Measurements from ENCODE around the gene S100A6. TPM values are rescaled to one million over a fixed set of nuclear protein-coding genes. Genes with fewer than 3 reads are reported as not detected.
"Not testable (repeated sequence)": the region's sequence is repeated elsewhere in the genome, so short reads cannot be mapped to it uniquely, and the experiment has no call there.

S100A6 gene
- total RNA-seq, result 10 to 100 TPM in 5 of 6 experiments, 1 to 10 TPM in 1; 6.6 to 24.0 (median 12.0) TPM
- long read RNA-seq, transcript S100A6-201 (3 exons, 665 nt), result major isoform, 6 of 6 reads
- long read RNA-seq, partial matches to known transcripts, result 0 of 6 reads
- long read RNA-seq, other reads (novel, unspliced or antisense), result 0 of 6 reads

DNA sequence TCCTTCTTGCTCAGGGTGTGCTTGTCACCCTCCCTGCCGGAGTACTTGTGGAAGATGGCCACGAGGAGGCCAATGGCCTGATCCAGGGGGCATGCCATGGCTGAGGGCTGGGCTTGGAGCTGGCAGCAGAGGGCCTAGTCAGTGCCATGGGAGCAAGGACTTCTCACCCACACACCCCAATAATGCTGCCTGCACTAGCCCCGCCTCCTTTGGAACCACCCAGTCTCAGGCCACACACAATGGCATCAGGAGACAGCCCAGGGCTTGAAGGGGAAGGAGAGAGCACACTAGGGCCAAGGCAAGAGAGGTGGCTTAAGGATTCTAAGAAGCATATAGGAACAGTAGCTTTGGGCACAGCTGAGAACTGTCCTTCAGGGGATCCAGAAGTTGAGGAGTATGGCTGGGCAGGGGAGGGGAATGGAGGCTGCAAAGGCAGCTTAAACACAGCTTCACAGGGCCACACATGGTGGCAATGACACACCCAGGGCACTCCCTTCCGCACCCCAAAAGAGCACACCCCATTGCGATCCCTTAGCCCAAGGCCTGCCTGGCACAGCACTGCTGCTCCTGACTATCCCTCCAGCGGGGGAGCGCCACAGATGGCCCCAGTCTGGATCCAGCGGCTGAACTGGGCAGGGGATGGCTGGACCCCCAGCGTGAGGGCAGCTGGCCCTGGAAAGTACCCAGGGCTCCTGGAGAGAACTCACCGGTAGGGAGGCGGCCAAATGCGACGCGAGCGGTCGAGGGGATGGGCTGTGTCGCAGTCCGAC, at the start of gene S100A6:
Gene S100A6, minus strand, starts transcription at position 750 of the 770 bp plus-strand sequence. Its CDS starts 652 bp downstream, at position 98.
- no peak for TF ChIP-seq CTCF (IDR thresholded peaks at IDR 0.05)
- TF ChIP-seq POLR2A (IDR thresholded peaks at IDR 0.05), result no peak
- intact Hi-C loops (cut with DNase I), result no loop called here
- peak within 1 kb of the TSS; percentile 69 to 84 (median 75) for H3K27ac ChIP-seq
- DNase-seq, result no peak
- no peaks in the 10 kb centered on the region for H3K4me1 ChIP-seq
- 0% methylated on average over 1 of the region's 18 CpGs for WGBS (ENCODE audit: insufficient coverage, low coverage, low lambda C conversion rate, missing lambda C conversion rate)
- peak; percentile 36 to 47 (median 40) for ATAC-seq
- H3K27me3 ChIP-seq, result peaks cover 0 to 7% of the 10 kb centered on the region in 2 donors
- H3K36me3 ChIP-seq, result no peaks in the 10 kb centered on the region
- H3K9me3 ChIP-seq, result no peaks in the 10 kb centered on the region
- peak within 1 kb of the TSS; percentile 41 to 49 (median 49) for H3K4me3 ChIP-seq

DNA sequence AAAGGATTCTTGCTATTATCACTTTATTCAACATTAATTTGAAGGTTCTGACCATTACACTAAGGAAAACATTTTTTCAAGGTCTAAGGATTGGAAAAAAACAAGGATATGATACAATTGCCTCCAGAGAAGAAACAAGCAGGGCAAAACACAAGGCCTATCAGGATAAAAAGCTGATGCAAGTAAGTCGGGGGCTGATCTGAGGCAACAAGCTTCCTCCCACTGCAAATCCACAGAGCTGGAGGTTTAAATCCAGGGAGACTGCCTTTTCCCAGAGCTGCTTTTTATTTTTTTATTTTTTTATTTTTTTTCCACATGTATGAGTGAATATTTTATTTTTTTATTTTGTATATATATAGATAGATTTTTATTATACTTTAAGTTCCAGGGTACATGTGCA, 49.2 kb upstream of the S100A6 start:
- Histone ChIP-seq H3K27ac (no peak overlapping the region), H3K36me3 (no peaks in the 10 kb centered on the region), H3K9me3 (no peaks in the 10 kb centered on the region), H3K4me3 (no peak overlapping the region), H3K4me1 (no peaks in the 10 kb centered on the region), H3K27me3 (no peaks in the 10 kb centered on the region)
- 63% methylated on average over 1 of the region's 1 CpG for WGBS (ENCODE audit: insufficient coverage, low coverage, low lambda C conversion rate, missing lambda C conversion rate)
- no peak for DNase-seq
- peak in 3 of 4 donors; percentile 22 to 49 (median 26) for ATAC-seq
- no peak for TF ChIP-seq POLR2A (IDR thresholded peaks at IDR 0.05)
- TF ChIP-seq CTCF (IDR thresholded peaks at IDR 0.05), result no peak
- intact Hi-C loops (cut with DNase I), result no loop called here

DNA sequence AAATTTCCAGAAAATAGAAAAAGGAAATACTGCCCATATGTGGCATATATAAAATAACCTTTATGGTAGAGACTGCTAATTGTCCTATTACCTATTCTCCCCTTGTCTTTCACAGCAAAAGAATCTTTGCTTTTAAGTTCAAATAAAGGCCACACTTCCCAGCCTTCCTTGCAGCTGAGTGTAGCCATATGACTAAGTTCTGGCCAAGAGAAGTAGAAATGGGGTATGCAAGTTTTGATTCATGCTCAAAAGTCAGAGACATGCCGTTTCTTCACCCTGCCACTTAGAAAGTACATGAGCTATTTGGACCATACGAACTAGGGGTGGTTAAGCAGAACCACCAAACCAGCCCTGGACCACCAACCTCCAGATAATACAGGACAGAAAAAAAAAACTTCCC, 48.2 kb upstream of the S100A6 start:
- TF ChIP-seq POLR2A (IDR thresholded peaks at IDR 0.05) (no peak), CTCF (IDR thresholded peaks at IDR 0.05) (no peak)
- DNase-seq, result no peak
- H3K27ac ChIP-seq, result no peak overlapping the region
- no peaks in the 10 kb centered on the region for H3K9me3 ChIP-seq
- H3K4me1 ChIP-seq, result no peaks in the 10 kb centered on the region
- H3K36me3 ChIP-seq, result no peaks in the 10 kb centered on the region
- intact Hi-C loops (cut with DNase I), result no loop called here
- 80% methylated on average over 2 of the region's 2 CpGs for WGBS (ENCODE audit: insufficient coverage, low coverage, low lambda C conversion rate, missing lambda C conversion rate)
- ATAC-seq, result no peak
- H3K4me3 ChIP-seq, result no peak overlapping the region
- no peaks in the 10 kb centered on the region for H3K27me3 ChIP-seq

GRCh38 chr1:153583514-153583913, 47.7 kb upstream of the S100A6 start:
- H3K36me3 ChIP-seq; H3K4me1 ChIP-seq; H3K27ac ChIP-seq; intact Hi-C loops (cut with DNase I); H3K27me3 ChIP-seq; H3K9me3 ChIP-seq; ATAC-seq; DNase-seq; H3K4me3 ChIP-seq: not testable (repeated sequence)
- 29% methylated on average over 2 of the region's 3 CpGs for WGBS (ENCODE audit: insufficient coverage, low coverage, low lambda C conversion rate, missing lambda C conversion rate)

DNA sequence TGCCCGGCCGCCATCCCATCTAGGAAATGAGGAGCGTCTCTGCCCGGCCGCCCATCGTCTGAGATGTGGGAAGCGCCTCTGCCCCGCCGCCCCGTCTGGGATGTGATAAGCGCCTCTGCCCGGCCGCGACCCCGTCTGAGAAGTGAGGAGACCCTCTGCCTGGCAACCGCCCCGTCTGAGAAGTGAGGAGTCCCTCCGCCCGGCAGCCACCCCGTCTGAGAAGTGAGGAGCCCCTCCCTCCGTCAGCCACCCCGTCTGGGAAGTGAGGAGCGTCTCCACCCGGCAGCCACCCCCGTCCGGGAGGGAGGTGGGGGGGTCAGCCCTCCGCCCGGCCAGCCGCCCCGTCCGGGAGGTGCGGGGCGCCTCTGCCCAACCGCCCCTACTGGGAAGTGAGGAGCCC, 47.0 kb upstream of the S100A6 start:
- H3K4me1 ChIP-seq, result not testable (repeated sequence)
- 92% methylated on average over 12 of the region's 34 CpGs for WGBS (ENCODE audit: insufficient coverage, low coverage, low lambda C conversion rate, missing lambda C conversion rate)

More for the DNA sequence above, 47.0 kb upstream of the S100A6 start:
- DNase-seq; H3K27me3 ChIP-seq; H3K27ac ChIP-seq; H3K36me3 ChIP-seq; intact Hi-C loops (cut with DNase I); ATAC-seq; H3K9me3 ChIP-seq; H3K4me3 ChIP-seq: not testable (repeated sequence)

All from right lobe of liver (tissue), 6 donors.